ENCODE measurements around the gene ACSS3.

The ACSS3 gene

GRCh38 chr12:81300454-81300853, 222.6 kb downstream of the ACSS3 start:
- DNase-seq (ENCODE audit: low spot score): no peak

DNA sequence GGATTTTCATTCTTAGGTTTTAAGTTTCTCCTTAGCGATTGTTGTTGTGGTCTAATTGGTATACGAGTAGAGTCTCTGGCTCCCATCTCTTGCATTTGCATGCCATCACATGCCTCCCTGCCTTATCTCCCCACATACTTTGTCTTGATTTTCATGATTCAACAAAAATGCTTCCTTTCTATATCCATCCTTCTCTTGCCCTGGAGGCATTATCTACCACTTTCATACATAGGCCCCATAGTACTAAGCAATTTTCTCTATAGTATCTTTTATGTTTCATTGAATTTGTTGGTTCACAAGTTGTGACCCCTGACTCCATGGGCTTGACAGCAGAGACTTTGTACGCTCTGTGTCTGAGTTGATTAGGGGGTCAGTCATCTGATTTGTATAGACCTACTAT, 226.1 kb downstream of the ACSS3 start:
- DNase-seq (ENCODE audit: low spot score): no peak
